ENCODE results near the gene BAIAP2L1.

BAIAP2L1 gene

GRCh38 chr7:98357751-98358161 lies 43.1 kb downstream of the BAIAP2L1 start:
- DNase-seq: no peak

- DNase-seq: no peak
Observed at GRCh38 chr7:98355250-98355538, 45.7 kb downstream of the BAIAP2L1 start.

GRCh38 chr7:98354511-98355249 lies 46.2 kb downstream of the BAIAP2L1 start:
- no peak for DNase-seq

GRCh38 chr7:98354052-98354451 lies 46.8 kb downstream of the BAIAP2L1 start:
- DNase-seq: no peak

- no peak for DNase-seq
Observed at GRCh38 chr7:98352621-98353020, 48.3 kb downstream of the BAIAP2L1 start.

GRCh38 chr7:98351136-98351535 lies 49.8 kb downstream of the BAIAP2L1 start:
- DNase-seq: no peak

- DNase-seq: no peak
Observed at GRCh38 chr7:98348726-98349474, 52.0 kb downstream of the BAIAP2L1 start.

- DNase-seq: no peak
Observed at GRCh38 chr7:98346515-98347069, 54.3 kb downstream of the BAIAP2L1 start.

- no peak for DNase-seq
Observed at GRCh38 chr7:98341106-98341505, 59.8 kb downstream of the BAIAP2L1 start.

- no peak for DNase-seq
Observed at GRCh38 chr7:98339043-98339442, 61.8 kb downstream of the BAIAP2L1 start.

- no peak for DNase-seq
Observed at GRCh38 chr7:98338441-98338840, 62.4 kb downstream of the BAIAP2L1 start.

GRCh38 chr7:98335411-98335977 lies 65.4 kb downstream of the BAIAP2L1 start:
- DNase-seq: no peak

- DNase-seq: no peak
Observed at GRCh38 chr7:98334081-98334480, 66.8 kb downstream of the BAIAP2L1 start.

- DNase-seq: no peak
Observed at GRCh38 chr7:98330926-98331529, 69.9 kb downstream of the BAIAP2L1 start.

GRCh38 chr7:98329791-98330373 lies 71.0 kb downstream of the BAIAP2L1 start:
- no peak for DNase-seq

GRCh38 chr7:98329100-98329790 lies 71.6 kb downstream of the BAIAP2L1 start:
- no peak for DNase-seq

GRCh38 chr7:98324782-98325181 lies 76.1 kb downstream of the BAIAP2L1 start:
- DNase-seq: no peak

GRCh38 chr7:98323597-98324322 lies 77.1 kb downstream of the BAIAP2L1 start:
- DNase-seq: no peak

- no peak for DNase-seq
Observed at GRCh38 chr7:98322331-98323270, 78.3 kb downstream of the BAIAP2L1 start.

- no peak for DNase-seq
Observed at GRCh38 chr7:98321301-98321700, 79.6 kb downstream of the BAIAP2L1 start.

- DNase-seq: no peak
Observed at GRCh38 chr7:98319176-98319575, 81.7 kb downstream of the BAIAP2L1 start.

Data from NCI-H2107 (cell line).